HEK293 (cell line): Measurements from ENCODE around the gene HBEGF.

ENCODE experiments used
- BCL11B ChIP-seq: fragments of 450-650 bp; formaldehyde crosslinking; IDR thresholded peaks from 2 replicates; pipeline ENCODE4 v1.5.1; 2016; ENCODE audit warnings: low read depth, missing biosample characterization, missing genetic modification characterization
- EGR2 ChIP-seq: fragments of 450-650 bp; formaldehyde crosslinking; IDR thresholded peaks from 2 replicates; pipeline ENCODE4 v1.5.1; 2016; ENCODE audit warnings: low read depth, missing biosample characterization, missing genetic modification characterization
- HOXC10 ChIP-seq: sonication (generic); formaldehyde crosslinking; IDR thresholded peaks from 2 replicates; pipeline ENCODE4 v1.8.1; 2023; ENCODE audit warnings: mild to moderate bottlenecking, missing genetic modification reagents
- IKZF3 ChIP-seq: fragments of 450-650 bp; IDR thresholded peaks from 2 replicates; pipeline ENCODE4 v1.5.0; 2018; ENCODE audit warnings: missing biosample characterization, mild to moderate bottlenecking, missing genetic modification characterization, moderate library complexity
- KLF1 ChIP-seq: fragments of 450-650 bp; formaldehyde crosslinking; IDR thresholded peaks from 2 replicates; pipeline ENCODE4 v1.5.1; 2016; ENCODE audit warnings: missing biosample characterization, missing genetic modification characterization
- KLF7 ChIP-seq: fragments of 450-650 bp; formaldehyde crosslinking; IDR thresholded peaks from 2 replicates; pipeline ENCODE4 v1.5.1; 2016; ENCODE audit warnings: missing biosample characterization, missing genetic modification characterization, borderline replicate concordance
- KLF9 ChIP-seq: fragments of 450-650 bp; formaldehyde crosslinking; IDR thresholded peaks from 2 replicates; pipeline ENCODE4 v1.5.1; 2016; ENCODE audit warnings: missing biosample characterization, missing genetic modification characterization, low read depth
- MEIS1 ChIP-seq: sonication (generic); formaldehyde crosslinking; IDR thresholded peaks from 2 replicates; pipeline ENCODE4 v1.8.1; 2022; ENCODE audit warnings: missing genetic modification reagents, mild to moderate bottlenecking, borderline replicate concordance
- REPIN1 ChIP-seq: fragments of 450-650 bp; formaldehyde crosslinking; IDR thresholded peaks from 2 replicates; pipeline ENCODE4 v1.5.1; 2017; ENCODE audit warnings: missing biosample characterization, missing genetic modification characterization, low read depth
- REST ChIP-seq: fragments of 450-650 bp; formaldehyde crosslinking; IDR thresholded peaks from 2 replicates; pipeline ENCODE4 v1.5.1; 2016; ENCODE audit warnings: missing biosample characterization, missing genetic modification characterization
- SP3 ChIP-seq: fragments of 450-650 bp; formaldehyde crosslinking; IDR thresholded peaks from 2 replicates; pipeline ENCODE4 v1.5.1; 2016; ENCODE audit warnings: missing biosample characterization, missing genetic modification characterization
- ZBTB7A ChIP-seq: fragments of 450-650 bp; formaldehyde crosslinking; IDR thresholded peaks from 2 replicates; pipeline ENCODE4 v1.5.1; 2016; ENCODE audit warnings: low read depth, missing biosample characterization, missing genetic modification characterization
- ZNF132 ChIP-seq: fragments of 450-650 bp; formaldehyde crosslinking; IDR thresholded peaks from 2 replicates; pipeline ENCODE4 v1.5.1; 2017; ENCODE audit warnings: missing biosample characterization, missing genetic modification characterization, borderline replicate concordance
- ZNF133 ChIP-seq: fragments of 450-650 bp; formaldehyde crosslinking; IDR thresholded peaks from 2 replicates; pipeline ENCODE4 v1.5.1; 2016; ENCODE audit warnings: missing biosample characterization, missing genetic modification characterization
- ZNF335 ChIP-seq: fragments of 450-650 bp; formaldehyde crosslinking; conservative IDR thresholded peaks from 2 replicates; pipeline ENCODE4 v1.5.1; 2016; ENCODE audit warnings: missing biosample characterization, missing genetic modification characterization
- ZNF521 ChIP-seq: fragments of 450-650 bp; formaldehyde crosslinking; IDR thresholded peaks from 2 replicates; pipeline ENCODE4 v1.5.1; 2017; ENCODE audit warnings: missing biosample characterization, mild to moderate bottlenecking, missing genetic modification characterization
- ZNF558 ChIP-seq: fragments of 450-650 bp; formaldehyde crosslinking; IDR thresholded peaks from 2 replicates; pipeline ENCODE4 v1.5.1; 2016; ENCODE audit warnings: missing biosample characterization, missing genetic modification characterization
- ZNF768 ChIP-seq: fragments of 450-650 bp; formaldehyde crosslinking; IDR thresholded peaks from 2 replicates; pipeline ENCODE4 v1.5.1; 2018; ENCODE audit warnings: missing biosample characterization, mild to moderate bottlenecking, missing genetic modification characterization
- ZNF792 ChIP-seq: fragments of 450-650 bp; formaldehyde crosslinking; IDR thresholded peaks from 2 replicates; pipeline ENCODE4 v1.5.1; 2016; ENCODE audit warnings: missing biosample characterization, missing genetic modification characterization
- ZSCAN4 ChIP-seq: fragments of 450-650 bp; formaldehyde crosslinking; IDR thresholded peaks from 2 replicates; pipeline ENCODE4 v1.5.1; 2017; ENCODE audit warnings: missing biosample characterization, missing genetic modification characterization
- TF ChIP-seq, protein P1 (sequence below): fragments of 450-650 bp; formaldehyde crosslinking; IDR thresholded peaks from 2 replicates; pipeline ENCODE4 v1.5.1; 2017; ENCODE audit warnings: missing biosample characterization, missing genetic modification characterization
- TF ChIP-seq, protein P2 (sequence below): fragments of 450-650 bp; formaldehyde crosslinking; IDR thresholded peaks from 2 replicates; pipeline ENCODE4 v1.5.1; 2016; ENCODE audit warnings: missing biosample characterization, missing genetic modification characterization
- TF ChIP-seq, protein P3 (sequence below): fragments of 450-650 bp; formaldehyde crosslinking; IDR thresholded peaks from 2 replicates; pipeline ENCODE4 v1.5.1; 2016; ENCODE audit warnings: missing biosample characterization, missing genetic modification characterization
- TF ChIP-seq, protein P4 (sequence below): fragments of 450-650 bp; formaldehyde crosslinking; IDR thresholded peaks from 2 replicates; pipeline ENCODE4 v1.5.1; 2016; ENCODE audit warnings: missing biosample characterization, missing genetic modification characterization
- TF ChIP-seq, protein P5 (sequence below): fragments of 450-650 bp; formaldehyde crosslinking; IDR thresholded peaks from 2 replicates; pipeline ENCODE4 v1.5.1; 2017; ENCODE audit warnings: missing biosample characterization, missing genetic modification characterization
- TF ChIP-seq, protein P6 (sequence below): fragments of 450-650 bp; formaldehyde crosslinking; IDR thresholded peaks from 2 replicates; pipeline ENCODE4 v1.5.1; 2016; ENCODE audit warnings: missing biosample characterization, missing genetic modification characterization

HBEGF gene

GRCh38 chr5:140295414-140295813, 51.0 kb downstream of the HBEGF start (continued):
- no peak for TF ChIP-seq ZBTB7A (tag by site-specific recombination)
- TF ChIP-seq, protein P1, sequence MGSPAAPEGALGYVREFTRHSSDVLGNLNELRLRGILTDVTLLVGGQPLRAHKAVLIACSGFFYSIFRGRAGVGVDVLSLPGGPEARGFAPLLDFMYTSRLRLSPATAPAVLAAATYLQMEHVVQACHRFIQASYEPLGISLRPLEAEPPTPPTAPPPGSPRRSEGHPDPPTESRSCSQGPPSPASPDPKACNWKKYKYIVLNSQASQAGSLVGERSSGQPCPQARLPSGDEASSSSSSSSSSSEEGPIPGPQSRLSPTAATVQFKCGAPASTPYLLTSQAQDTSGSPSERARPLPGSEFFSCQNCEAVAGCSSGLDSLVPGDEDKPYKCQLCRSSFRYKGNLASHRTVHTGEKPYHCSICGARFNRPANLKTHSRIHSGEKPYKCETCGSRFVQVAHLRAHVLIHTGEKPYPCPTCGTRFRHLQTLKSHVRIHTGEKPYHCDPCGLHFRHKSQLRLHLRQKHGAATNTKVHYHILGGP (tag by site-specific recombination) = peak; percentile 62; the same call in 1 of the 2 replicates
- no peak for TF ChIP-seq KLF7 (tag by site-specific recombination)
- no peak for TF ChIP-seq REPIN1 (tag by site-specific recombination)
- TF ChIP-seq ZNF792 = no peak
- no peak for TF ChIP-seq MEIS1
- peak; percentile 98 for TF ChIP-seq ZNF558
- TF ChIP-seq, protein P2, sequence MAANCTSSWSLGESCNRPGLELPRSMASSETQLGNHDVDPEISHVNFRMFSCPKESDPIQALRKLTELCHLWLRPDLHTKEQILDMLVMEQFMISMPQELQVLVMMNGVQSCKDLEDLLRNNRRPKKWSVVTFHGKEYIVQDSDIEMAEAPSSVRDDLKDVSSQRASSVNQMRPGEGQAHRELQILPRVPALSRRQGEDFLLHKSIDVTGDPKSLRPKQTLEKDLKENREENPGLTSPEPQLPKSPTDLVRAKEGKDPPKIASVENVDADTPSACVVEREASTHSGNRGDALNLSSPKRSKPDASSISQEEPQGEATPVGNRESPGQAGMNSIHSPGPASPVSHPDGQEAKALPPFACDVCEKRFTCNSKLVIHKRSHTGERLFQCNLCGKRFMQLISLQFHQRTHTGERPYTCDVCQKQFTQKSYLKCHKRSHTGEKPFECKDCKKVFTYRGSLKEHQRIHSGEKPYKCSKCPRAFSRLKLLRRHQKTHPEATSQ (tag by site-specific recombination) = no peak
- no peak for TF ChIP-seq EGR2 (tag by site-specific recombination)
- peak; percentile 31; the same call in 1 of the 2 replicates for TF ChIP-seq KLF1 (tag by site-specific recombination)
- TF ChIP-seq SP3 (tag by site-specific recombination) = peak; percentile 34; the same call in 1 of the 2 replicates
- TF ChIP-seq KLF9 (tag by site-specific recombination) = no peak
- no peak for TF ChIP-seq REST (tag by site-specific recombination)
- no peak for TF ChIP-seq ZNF768 (tag by site-specific recombination)
- 0 out of 2 replicates have a peak, but pooled peaks have one; percentile 62 for TF ChIP-seq ZNF132
- TF ChIP-seq, protein P3, sequence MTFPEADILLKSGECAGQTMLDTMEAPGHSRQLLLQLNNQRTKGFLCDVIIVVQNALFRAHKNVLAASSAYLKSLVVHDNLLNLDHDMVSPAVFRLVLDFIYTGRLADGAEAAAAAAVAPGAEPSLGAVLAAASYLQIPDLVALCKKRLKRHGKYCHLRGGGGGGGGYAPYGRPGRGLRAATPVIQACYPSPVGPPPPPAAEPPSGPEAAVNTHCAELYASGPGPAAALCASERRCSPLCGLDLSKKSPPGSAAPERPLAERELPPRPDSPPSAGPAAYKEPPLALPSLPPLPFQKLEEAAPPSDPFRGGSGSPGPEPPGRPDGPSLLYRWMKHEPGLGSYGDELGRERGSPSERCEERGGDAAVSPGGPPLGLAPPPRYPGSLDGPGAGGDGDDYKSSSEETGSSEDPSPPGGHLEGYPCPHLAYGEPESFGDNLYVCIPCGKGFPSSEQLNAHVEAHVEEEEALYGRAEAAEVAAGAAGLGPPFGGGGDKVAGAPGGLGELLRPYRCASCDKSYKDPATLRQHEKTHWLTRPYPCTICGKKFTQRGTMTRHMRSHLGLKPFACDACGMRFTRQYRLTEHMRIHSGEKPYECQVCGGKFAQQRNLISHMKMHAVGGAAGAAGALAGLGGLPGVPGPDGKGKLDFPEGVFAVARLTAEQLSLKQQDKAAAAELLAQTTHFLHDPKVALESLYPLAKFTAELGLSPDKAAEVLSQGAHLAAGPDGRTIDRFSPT = peak; percentile 93
- TF ChIP-seq, protein P4, sequence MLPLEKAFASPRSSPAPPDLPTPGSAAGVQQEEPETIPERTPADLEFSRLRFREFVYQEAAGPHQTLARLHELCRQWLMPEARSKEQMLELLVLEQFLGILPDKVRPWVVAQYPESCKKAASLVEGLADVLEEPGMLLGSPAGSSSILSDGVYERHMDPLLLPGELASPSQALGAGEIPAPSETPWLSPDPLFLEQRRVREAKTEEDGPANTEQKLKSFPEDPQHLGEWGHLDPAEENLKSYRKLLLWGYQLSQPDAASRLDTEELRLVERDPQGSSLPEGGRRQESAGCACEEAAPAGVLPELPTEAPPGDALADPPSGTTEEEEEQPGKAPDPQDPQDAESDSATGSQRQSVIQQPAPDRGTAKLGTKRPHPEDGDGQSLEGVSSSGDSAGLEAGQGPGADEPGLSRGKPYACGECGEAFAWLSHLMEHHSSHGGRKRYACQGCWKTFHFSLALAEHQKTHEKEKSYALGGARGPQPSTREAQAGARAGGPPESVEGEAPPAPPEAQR (tag by site-specific recombination) = 0 out of 2 replicates have a peak, but pooled peaks have one; percentile 61
- no peak for TF ChIP-seq BCL11B (tag by site-specific recombination)
- TF ChIP-seq, protein P5, sequence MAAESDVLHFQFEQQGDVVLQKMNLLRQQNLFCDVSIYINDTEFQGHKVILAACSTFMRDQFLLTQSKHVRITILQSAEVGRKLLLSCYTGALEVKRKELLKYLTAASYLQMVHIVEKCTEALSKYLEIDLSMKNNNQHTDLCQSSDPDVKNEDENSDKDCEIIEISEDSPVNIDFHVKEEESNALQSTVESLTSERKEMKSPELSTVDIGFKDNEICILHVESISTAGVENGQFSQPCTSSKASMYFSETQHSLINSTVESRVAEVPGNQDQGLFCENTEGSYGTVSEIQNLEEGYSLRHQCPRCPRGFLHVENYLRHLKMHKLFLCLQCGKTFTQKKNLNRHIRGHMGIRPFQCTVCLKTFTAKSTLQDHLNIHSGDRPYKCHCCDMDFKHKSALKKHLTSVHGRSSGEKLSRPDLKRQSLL (tag by site-specific recombination) = peak; percentile 22; the same call in 1 of the 2 replicates
- peak; percentile 35; the same call in 1 of the 2 replicates for TF ChIP-seq ZSCAN4 (tag by site-specific recombination)
- no peak for TF ChIP-seq HOXC10
- TF ChIP-seq ZNF133 (tag by site-specific recombination) = no peak
- TF ChIP-seq, protein P6, sequence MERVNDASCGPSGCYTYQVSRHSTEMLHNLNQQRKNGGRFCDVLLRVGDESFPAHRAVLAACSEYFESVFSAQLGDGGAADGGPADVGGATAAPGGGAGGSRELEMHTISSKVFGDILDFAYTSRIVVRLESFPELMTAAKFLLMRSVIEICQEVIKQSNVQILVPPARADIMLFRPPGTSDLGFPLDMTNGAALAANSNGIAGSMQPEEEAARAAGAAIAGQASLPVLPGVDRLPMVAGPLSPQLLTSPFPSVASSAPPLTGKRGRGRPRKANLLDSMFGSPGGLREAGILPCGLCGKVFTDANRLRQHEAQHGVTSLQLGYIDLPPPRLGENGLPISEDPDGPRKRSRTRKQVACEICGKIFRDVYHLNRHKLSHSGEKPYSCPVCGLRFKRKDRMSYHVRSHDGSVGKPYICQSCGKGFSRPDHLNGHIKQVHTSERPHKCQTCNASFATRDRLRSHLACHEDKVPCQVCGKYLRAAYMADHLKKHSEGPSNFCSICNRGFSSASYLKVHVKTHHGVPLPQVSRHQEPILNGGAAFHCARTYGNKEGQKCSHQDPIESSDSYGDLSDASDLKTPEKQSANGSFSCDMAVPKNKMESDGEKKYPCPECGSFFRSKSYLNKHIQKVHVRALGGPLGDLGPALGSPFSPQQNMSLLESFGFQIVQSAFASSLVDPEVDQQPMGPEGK (tag by site-specific recombination) = peak; percentile 61; the same call in 1 of the 2 replicates
- TF ChIP-seq IKZF3 (tag by site-specific recombination) = peak; percentile 75
- no peak for TF ChIP-seq ZNF521 (tag by site-specific recombination)
- TF ChIP-seq ZNF335 (tag by site-specific recombination) = peak; percentile 33; the same call in 1 of the 2 replicates
